Measurements from ENCODE around the gene PACRG. TPM values are rescaled to one million over a fixed set of nuclear protein-coding genes. Genes with fewer than 3 reads are reported as not detected.
"Not testable (repeated sequence)": the region's sequence is repeated elsewhere in the genome, so short reads cannot be mapped to it uniquely, and the experiment has no call there.

Gene PACRG
- total RNA-seq, 1 donor from 2014 or later = 2.4 TPM

DNA sequence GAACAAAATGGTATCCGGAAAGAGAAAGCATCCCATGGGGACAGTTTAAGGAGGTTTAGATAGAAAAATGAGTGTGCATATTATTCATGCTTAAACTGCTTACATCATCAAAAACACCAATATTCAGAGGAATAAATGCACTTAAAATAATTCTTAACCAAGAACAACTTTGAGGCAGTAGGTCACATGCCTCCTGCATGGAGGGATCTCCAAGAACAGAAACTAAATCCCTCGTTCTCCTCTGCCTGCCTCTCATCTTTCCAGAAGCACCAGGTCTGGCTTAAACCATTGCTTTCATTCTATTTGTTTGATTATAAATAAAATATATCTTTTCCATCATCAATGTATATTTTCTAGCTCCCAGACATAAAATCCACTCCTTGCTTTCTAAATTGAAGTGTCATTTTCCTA, 583.2 kb downstream of the PACRG start:
- no peak for TF ChIP-seq CTCF (IDR thresholded peaks at IDR 0.05; ENCODE audit: unreplicated experiment)
- Mint-ChIP-seq H3K4me3 (ENCODE audit: low read depth) (no peak overlapping the region), H3K27me3 (peaks cover 24% of the 10 kb centered on the region), H3K27ac (no peak overlapping the region), H3K36me3 (ENCODE audit: insufficient read depth) (no peaks in the 10 kb centered on the region), H3K4me1 (ENCODE audit: low read depth) (peaks cover 3% of the 10 kb centered on the region), H3K9me3 (ENCODE audit: low read depth) (no peaks in the 10 kb centered on the region)
- no peak for DNase-seq (ENCODE audit: low spot score, unreplicated experiment)

GRCh38 chr6:163311830-163312229, 584.1 kb downstream of the PACRG start:
- Mint-ChIP-seq H3K4me3 (ENCODE audit: low read depth) (no peak overlapping the region), H3K4me1 (ENCODE audit: low read depth) (peaks cover 3% of the 10 kb centered on the region), H3K9me3 (ENCODE audit: low read depth) (no peaks in the 10 kb centered on the region), H3K27ac (no peak overlapping the region), H3K36me3 (ENCODE audit: insufficient read depth) (no peaks in the 10 kb centered on the region), H3K27me3 (peaks cover 24% of the 10 kb centered on the region)
- no peak for DNase-seq (ENCODE audit: low spot score, unreplicated experiment)
- no peak for TF ChIP-seq CTCF (IDR thresholded peaks at IDR 0.05; ENCODE audit: unreplicated experiment)

GRCh38 chr6:163313566-163313965, 585.8 kb downstream of the PACRG start:
- Mint-ChIP-seq H3K9me3 (ENCODE audit: low read depth) (no peaks in the 10 kb centered on the region), H3K4me1 (ENCODE audit: low read depth) (peaks cover 3% of the 10 kb centered on the region)
- no peak for DNase-seq (ENCODE audit: low spot score, unreplicated experiment)

GRCh38 chr6:163313981-163314380, 586.2 kb downstream of the PACRG start:
- TF ChIP-seq CTCF (IDR thresholded peaks at IDR 0.05; ENCODE audit: unreplicated experiment) = no peak
- H3K9me3 Mint-ChIP-seq (ENCODE audit: low read depth) = no peaks in the 10 kb centered on the region
- DNase-seq (ENCODE audit: low spot score, unreplicated experiment) = no peak
- H3K27ac Mint-ChIP-seq = no peak overlapping the region
- H3K27me3 Mint-ChIP-seq = peaks cover 29% of the 10 kb centered on the region
- peaks cover 3% of the 10 kb centered on the region for H3K4me1 Mint-ChIP-seq (ENCODE audit: low read depth)
- no peak overlapping the region for H3K4me3 Mint-ChIP-seq (ENCODE audit: low read depth)
- H3K36me3 Mint-ChIP-seq (ENCODE audit: insufficient read depth) = no peaks in the 10 kb centered on the region

More at GRCh38 chr6:163313566-163313965, 585.8 kb downstream of the PACRG start:
- TF ChIP-seq CTCF (IDR thresholded peaks at IDR 0.05; ENCODE audit: unreplicated experiment) = no peak
- Mint-ChIP-seq H3K4me3 (ENCODE audit: low read depth) (no peak overlapping the region), H3K36me3 (ENCODE audit: insufficient read depth) (no peaks in the 10 kb centered on the region), H3K27me3 (peaks cover 29% of the 10 kb centered on the region), H3K27ac (no peak overlapping the region)

DNA sequence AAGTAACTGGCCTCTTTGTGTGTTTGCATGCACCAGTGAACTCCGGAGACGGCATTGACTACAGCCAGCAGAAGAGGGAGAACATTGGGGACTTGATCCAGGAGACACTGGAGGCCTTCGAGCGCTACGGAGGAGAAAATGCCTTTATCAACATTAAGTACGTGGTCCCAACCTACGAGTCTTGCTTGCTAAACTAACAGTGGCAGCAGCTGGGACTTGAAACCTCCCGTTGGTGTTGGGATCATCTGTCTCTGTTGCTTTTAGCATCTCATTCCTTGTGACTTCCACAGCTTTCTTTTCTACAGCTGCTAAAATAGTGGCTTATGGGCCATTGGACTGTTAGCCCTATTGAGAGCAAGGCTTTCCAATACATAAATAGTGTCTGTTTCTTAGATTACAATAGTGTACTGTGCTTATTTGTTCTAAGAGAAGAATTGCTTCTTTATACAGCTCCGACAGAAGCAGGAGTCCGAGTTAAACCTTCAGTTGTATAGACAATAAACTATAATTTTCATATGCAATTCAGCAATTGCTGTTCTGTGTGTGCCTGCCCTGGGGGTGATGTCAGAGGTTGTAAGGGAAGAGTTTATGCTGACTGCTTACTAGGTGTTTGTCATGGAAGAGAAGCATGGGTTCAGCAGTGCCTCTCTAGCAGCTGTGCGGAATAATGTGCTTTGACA, 587.2 kb downstream of the PACRG start:
- Mint-ChIP-seq H3K27ac (no peak overlapping the region), H3K27me3 (peaks cover 29% of the 10 kb centered on the region), H3K36me3 (ENCODE audit: insufficient read depth) (no peaks in the 10 kb centered on the region), H3K9me3 (ENCODE audit: low read depth) (no peaks in the 10 kb centered on the region), H3K4me1 (ENCODE audit: low read depth) (peaks cover 3% of the 10 kb centered on the region), H3K4me3 (ENCODE audit: low read depth) (no peak overlapping the region)
- no peak for DNase-seq (ENCODE audit: low spot score, unreplicated experiment)
- TF ChIP-seq CTCF (IDR thresholded peaks at IDR 0.05; ENCODE audit: unreplicated experiment) = no peak

- H3K4me1 Mint-ChIP-seq (ENCODE audit: low read depth); DNase-seq (ENCODE audit: low spot score, unreplicated experiment); H3K4me3 Mint-ChIP-seq (ENCODE audit: low read depth); H3K36me3 Mint-ChIP-seq (ENCODE audit: insufficient read depth); H3K27ac Mint-ChIP-seq; H3K9me3 Mint-ChIP-seq (ENCODE audit: low read depth): not testable (repeated sequence)
- peaks cover 23% of the 10 kb centered on the region for H3K27me3 Mint-ChIP-seq
These were observed 589.2 kb downstream of the PACRG start for GRCh38 chr6:163316866-163317495.

Data from progenitor cell of endocrine pancreas (in vitro differentiated cells).